ENCODE measurements around the gene ACACB. TPM values are rescaled to one million over a fixed set of nuclear protein-coding genes. Genes with fewer than 3 reads are reported as not detected.

The ACACB gene
- total RNA-seq, 4 donors from 2014 or later, result 402 to 560 (median 525) TPM

DNA sequence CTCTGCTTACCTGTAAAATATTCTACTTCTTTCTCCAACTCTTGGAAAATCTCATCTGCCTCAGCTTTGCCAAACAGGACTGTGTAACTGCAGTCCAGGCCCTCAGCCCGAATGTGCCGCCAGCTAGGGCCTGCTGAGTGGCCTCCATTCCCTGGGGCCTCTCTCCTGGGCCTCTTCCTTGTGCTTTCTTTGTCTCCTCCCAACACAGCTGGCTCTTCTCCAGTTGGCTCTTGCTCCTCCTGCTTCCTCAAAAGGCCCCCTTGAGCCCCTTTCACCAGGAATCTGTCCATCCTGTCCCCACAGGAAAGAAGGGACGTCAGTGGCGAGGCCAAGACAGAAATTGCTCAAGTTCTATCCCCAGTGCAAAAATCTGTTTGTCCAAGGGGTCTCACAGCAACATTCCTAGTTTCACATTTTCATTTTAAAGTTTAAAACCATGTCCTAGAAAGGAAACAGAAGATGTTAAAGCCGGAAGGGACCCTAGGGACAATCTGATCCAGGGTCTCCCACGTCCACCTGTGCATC is 23.8 kb upstream of the ACACB start:
- TF ChIP-seq, protein P1, sequence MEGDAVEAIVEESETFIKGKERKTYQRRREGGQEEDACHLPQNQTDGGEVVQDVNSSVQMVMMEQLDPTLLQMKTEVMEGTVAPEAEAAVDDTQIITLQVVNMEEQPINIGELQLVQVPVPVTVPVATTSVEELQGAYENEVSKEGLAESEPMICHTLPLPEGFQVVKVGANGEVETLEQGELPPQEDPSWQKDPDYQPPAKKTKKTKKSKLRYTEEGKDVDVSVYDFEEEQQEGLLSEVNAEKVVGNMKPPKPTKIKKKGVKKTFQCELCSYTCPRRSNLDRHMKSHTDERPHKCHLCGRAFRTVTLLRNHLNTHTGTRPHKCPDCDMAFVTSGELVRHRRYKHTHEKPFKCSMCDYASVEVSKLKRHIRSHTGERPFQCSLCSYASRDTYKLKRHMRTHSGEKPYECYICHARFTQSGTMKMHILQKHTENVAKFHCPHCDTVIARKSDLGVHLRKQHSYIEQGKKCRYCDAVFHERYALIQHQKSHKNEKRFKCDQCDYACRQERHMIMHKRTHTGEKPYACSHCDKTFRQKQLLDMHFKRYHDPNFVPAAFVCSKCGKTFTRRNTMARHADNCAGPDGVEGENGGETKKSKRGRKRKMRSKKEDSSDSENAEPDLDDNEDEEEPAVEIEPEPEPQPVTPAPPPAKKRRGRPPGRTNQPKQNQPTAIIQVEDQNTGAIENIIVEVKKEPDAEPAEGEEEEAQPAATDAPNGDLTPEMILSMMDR (IDR thresholded peaks at IDR 0.05), result no peak
- TF ChIP-seq EP300 (IDR thresholded peaks at IDR 0.05), result no peak
- TF ChIP-seq POLR2A (IDR thresholded peaks at IDR 0.05), result no peak
- no peaks in the 10 kb centered on the region for H3K9me3 ChIP-seq
- no peak for DNase-seq (ENCODE audit: low spot score in 2 of 2)
- peak overlapping the region; percentile 32 to 89 (median 81) for H3K27ac ChIP-seq
- H3K27me3 ChIP-seq, result no peaks in the 10 kb centered on the region
- H3K4me3 ChIP-seq, result peak overlapping the region; percentile 33 to 70 (median 61)
- H3K36me3 ChIP-seq, result peaks cover 0 to 41% (median 0%) of the 10 kb centered on the region in 3 donors
- H3K4me1 ChIP-seq, result peaks cover 0 to 30% (median 21%) of the 10 kb centered on the region in 4 donors
- WGBS, 2 donors, result 33 to 34% methylated on average over 6 of the region's 6 CpGs

- peak; percentile 47 for TF ChIP-seq POLR2A (IDR thresholded peaks at IDR 0.05)
- TF ChIP-seq EP300 (IDR thresholded peaks at IDR 0.05), result peak; percentile 92
- TF ChIP-seq, protein P1 (IDR thresholded peaks at IDR 0.05), result peak; percentile 94 to 99 (median 98)
- 7 to 10% methylated on average over 26 to 42 of the region's 45 CpGs for WGBS, 2 donors
- H3K4me1 ChIP-seq, result peaks cover 0 to 32% (median 23%) of the 10 kb centered on the region in 4 donors
- peaks cover 0 to 34% (median 0%) of the 10 kb centered on the region in 3 donors for H3K36me3 ChIP-seq
- peak within 1 kb of the TSS; percentile 33 to 70 (median 61) for H3K4me3 ChIP-seq
- no peaks in the 10 kb centered on the region for H3K27me3 ChIP-seq
- H3K27ac ChIP-seq, result peak within 1 kb of the TSS; percentile 32 to 89 (median 81)
- DNase-seq (ENCODE audit: low spot score in 2 of 2), result peak; percentile 82 to 87
- no peaks in the 10 kb centered on the region for H3K9me3 ChIP-seq
These were observed 23.1 kb upstream of the ACACB start, which contains the start of gene ALKBH2 for GRCh38 chr12:109093022-109093918. TSS of gene ALKBH2 (minus strand) at chr12:109093472. CDS start at chr12:109092786, 686 bp downstream.

DNA sequence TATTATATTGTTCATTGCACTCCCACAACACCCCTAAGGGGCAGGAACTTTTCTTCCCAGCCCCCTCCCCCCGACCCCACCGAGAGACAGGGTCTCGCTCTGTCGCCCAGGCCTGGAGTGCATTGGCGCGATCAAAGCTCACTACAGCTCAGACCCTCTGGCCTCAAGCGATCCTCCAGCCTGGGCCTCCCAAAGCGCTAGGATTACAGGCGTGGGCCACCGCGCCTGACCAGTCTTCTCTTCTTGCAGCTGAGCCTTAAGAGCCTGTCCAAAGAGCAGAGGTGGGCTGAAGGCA is 19.3 kb upstream of the ACACB start:
- H3K36me3 ChIP-seq, result peaks cover 0 to 22% (median 0%) of the 10 kb centered on the region in 3 donors
- H3K4me1 ChIP-seq, result peaks cover 0 to 44% (median 18%) of the 10 kb centered on the region in 4 donors
- no peaks in the 10 kb centered on the region for H3K27me3 ChIP-seq
- H3K4me3 ChIP-seq, result peak overlapping the region in 2 of 4 donors; percentile 89 to 91
- 21 to 31% methylated on average over 8 to 10 of the region's 11 CpGs for WGBS, 2 donors
- no peak for TF ChIP-seq POLR2A (IDR thresholded peaks at IDR 0.05)
- TF ChIP-seq EP300 (IDR thresholded peaks at IDR 0.05), result no peak
- TF ChIP-seq, protein P1 (IDR thresholded peaks at IDR 0.05), result no peak
- DNase-seq (ENCODE audit: low spot score in 2 of 2), result no peak
- no peaks in the 10 kb centered on the region for H3K9me3 ChIP-seq
- no peak overlapping the region for H3K27ac ChIP-seq

DNA sequence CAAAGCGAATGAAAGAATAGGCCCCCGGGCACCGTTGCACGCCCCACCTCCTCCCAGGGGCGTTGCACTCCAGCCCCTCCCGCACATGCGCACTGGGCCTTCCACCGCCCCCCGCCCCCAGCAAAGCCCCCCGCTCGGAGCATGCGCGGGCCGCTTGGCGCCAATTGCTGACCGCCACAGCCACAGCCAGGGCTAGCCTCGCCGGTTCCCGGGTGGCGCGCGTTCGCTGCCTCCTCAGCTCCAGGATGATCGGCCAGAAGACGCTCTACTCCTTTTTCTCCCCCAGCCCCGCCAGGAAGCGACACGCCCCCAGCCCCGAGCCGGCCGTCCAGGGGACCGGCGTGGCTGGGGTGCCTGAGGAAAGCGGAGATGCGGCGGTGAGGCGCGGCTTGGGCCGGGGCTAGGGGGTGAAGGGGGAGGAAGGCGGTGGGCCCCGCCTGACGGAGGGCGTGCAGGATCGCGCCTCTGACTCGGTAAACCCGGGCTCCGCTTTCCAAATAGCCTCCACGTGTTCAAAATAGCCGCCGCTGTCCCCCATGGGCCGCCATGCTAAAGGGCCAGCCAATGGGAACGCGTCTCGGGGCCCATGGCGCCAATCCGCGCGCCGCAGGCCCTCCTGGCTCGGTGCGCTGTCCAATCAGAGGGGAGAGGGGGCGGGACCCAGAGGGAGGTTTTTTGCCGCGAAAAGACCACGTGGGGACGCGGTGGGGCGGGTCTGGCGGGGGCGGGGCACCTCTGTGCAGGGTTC is 18.8 kb upstream of the ACACB start, which contains the start of gene UNG:
TSS of gene UNG (plus strand) at position 163 of the 748 bp plus-strand sequence. CDS start at position 246, 83 bp downstream.
- 0 to 1% methylated on average over 44 of the region's 71 CpGs for WGBS, 2 donors
- no peak for TF ChIP-seq POLR2A (IDR thresholded peaks at IDR 0.05)
- peak in 1 of 2 donors; percentile 23 for TF ChIP-seq EP300 (IDR thresholded peaks at IDR 0.05)
- TF ChIP-seq, protein P1 (IDR thresholded peaks at IDR 0.05), result peak in 1 of 5 experiments; percentile 30
- DNase-seq (ENCODE audit: low spot score in 2 of 2), result peak; percentile 95 to 97
- H3K27me3 ChIP-seq, result no peaks in the 10 kb centered on the region
- no peaks in the 10 kb centered on the region for H3K9me3 ChIP-seq
- H3K4me1 ChIP-seq, result peaks cover 0 to 38% (median 13%) of the 10 kb centered on the region in 4 donors
- H3K4me3 ChIP-seq, result peak within 1 kb of the TSS; percentile 69 to 91 (median 84)
- peak within 1 kb of the TSS; percentile 58 to 95 (median 86) for H3K27ac ChIP-seq
- H3K36me3 ChIP-seq, result peaks cover 0 to 27% (median 0%) of the 10 kb centered on the region in 3 donors

Data from tibial nerve (tissue), 4 donors.